Measurements from ENCODE around the gene RAB20.

GRCh38 chr13:110480161-110480560, 81.4 kb downstream of the RAB20 start:
- TF ChIP-seq CEBPB (IDR thresholded peaks at IDR 0.05; ENCODE audit: low read depth), result no peak
- no peak for TF ChIP-seq CTCF (IDR thresholded peaks at IDR 0.05 in 2 of 3, conservative IDR thresholded peaks at IDR 0.05 in 1 of 3; ENCODE audit: borderline replicate concordance in 1 of 3, insufficient read depth in 1 of 3, low read depth in 2 of 3, low read length in 2 of 3)
- TF ChIP-seq EZH2 (IDR thresholded peaks at IDR 0.05), result no peak
- no peak for TF ChIP-seq POLR2A (IDR thresholded peaks at IDR 0.05; ENCODE audit: borderline replicate concordance, extremely low read depth, insufficient read depth, insufficient read length)
- TF ChIP-seq SIN3A (IDR thresholded peaks at IDR 0.05; ENCODE audit: low read depth), result no peak
- TF ChIP-seq JUND (IDR thresholded peaks at IDR 0.05), result no peak
- no peak for TF ChIP-seq RAD21 (IDR thresholded peaks at IDR 0.05; ENCODE audit: low read depth)
- TF ChIP-seq CBX3 (IDR thresholded peaks at IDR 0.05; ENCODE audit: low read depth), result no peak
- no peak for TF ChIP-seq EZH2phosphoT487 (IDR thresholded peaks at IDR 0.05; ENCODE audit: borderline replicate concordance)
- no peak for TF ChIP-seq POLR2AphosphoS5 (IDR thresholded peaks at IDR 0.05; ENCODE audit: low read depth, low read length)

All from HCT116 (cell line).